H1 (cell line): ENCODE measurements around the gene DNAL4. TPM values are rescaled to one million over a fixed set of nuclear protein-coding genes. Genes with fewer than 3 reads are reported as not detected.

Source experiments
- E2F6 ChIP-seq: IDR thresholded peaks from 2 replicates; pipeline ENCODE4 v1.6.1; 2012; ENCODE audit warnings: inconsistent platforms
- polyA plus RNA-seq, 7 experiments: library from polyadenylated mRNA; depleted of rRNA in 3 of 7; stranded (reverse) in 5 of 7; unstranded in 2 of 7; fragments of >200 nt in 5 of 7; fragments of 200-250 nt in 2 of 7; gene quantifications; 1 replicate in 5 of 7; 2 replicates in 1 of 7; 4 replicates in 1 of 7; pipeline versions ENCODE4 v1.2.1 to v1.2.3, GENCODE V29; 2011 to 2013; ENCODE audit warnings: missing spikeins in 2 of 7, mixed read lengths in 2 of 7
- total RNA-seq: library from RNA; stranded (reverse); fragmentation: NEBNext Ultra II Directional; extraction: Animal tissue kit (Norgen Biotek cat#: 25700); gene quantifications from 2 replicates; pipeline ENCODE4 v1.2.1, GENCODE V29; 2021

Gene DNAL4
- total and polyA plus RNA-seq, 2 of the 8 experiments (the other 6 are each of a cell fraction or from before 2014, with no cell fraction given) = 8.8 to 14.0 TPM

GRCh38 chr22:38834991-38835390, 41.0 kb upstream of the DNAL4 start (continued):
- TF ChIP-seq E2F6 = no peak
